HEK293 (cell line): ENCODE results near the gene MMP11.

Experiments
- CTCF ChIA-PET: fragments of 350-600 bp; formaldehyde crosslinking; extraction: SDS; loops from one replicate; lab custom pipeline; 2021; ENCODE audit warnings: antibody characterized with exemption; lab: Yijun Ruan, JAX
- POLR2A ChIA-PET: fragments of 300-600 bp; formaldehyde crosslinking; extraction: SDS; loops from one replicate; lab custom pipeline; 2020; ENCODE audit warnings: antibody characterized with exemption, inconsistent platforms; lab: Yijun Ruan, JAX
- H3K27ac ChIP-seq: fragments of 200-500 bp; sonication (Bioruptor generic); 2 replicates; pipeline ENCODE4 v1.5.1; 2014; ENCODE audit warnings: low read depth, low read length, control low read depth, inconsistent platforms; ENCODE audit errors: extremely low read depth
- H3K36me3 ChIP-seq, 2 experiments: fragments of 200-500 bp in 1 of 2; sonication (Bioruptor generic) in 1 of 2; 1 replicate in 1 of 2; 2 replicates in 1 of 2; pipeline ENCODE4 v1.5.1; 2014 to 2017; ENCODE audit warnings: inconsistent platforms in 2 of 2, low read length in 2 of 2; ENCODE audit not compliant: control insufficient read depth in 2 of 2, insufficient read depth in 1 of 2
- H3K4me1 ChIP-seq: fragments of 200-500 bp; sonication (Bioruptor generic); 2 replicates; pipeline ENCODE4 v1.5.1; 2014; ENCODE audit warnings: mild to moderate bottlenecking, low read length, inconsistent platforms; ENCODE audit not compliant: control insufficient read depth, insufficient read depth
- H3K4me3 ChIP-seq: 2 replicates; pipeline ENCODE4 v1.5.1; 2011; ENCODE audit warnings: low read depth, mild to moderate bottlenecking, control low read depth, low read length, moderate library complexity
- H3K9me3 ChIP-seq: fragments of 200-500 bp; sonication (Bioruptor generic); 2 replicates; pipeline ENCODE4 v1.5.1; 2014; ENCODE audit warnings: low read depth, low read length, inconsistent platforms; ENCODE audit not compliant: control insufficient read depth, insufficient read depth
- GFI1B ChIP-seq: fragments of 450-650 bp; formaldehyde crosslinking; IDR thresholded peaks from 2 replicates; pipeline ENCODE4 v1.5.1; 2016; ENCODE audit warnings: missing biosample characterization, missing genetic modification characterization
- GLIS2 ChIP-seq: fragments of 450-650 bp; formaldehyde crosslinking; IDR thresholded peaks from 2 replicates; pipeline ENCODE4 v1.5.1; 2016; ENCODE audit warnings: missing biosample characterization, missing genetic modification characterization
- INSM2 ChIP-seq: fragments of 450-650 bp; formaldehyde crosslinking; IDR thresholded peaks from 2 replicates; pipeline ENCODE4 v1.5.1; 2016; ENCODE audit warnings: missing biosample characterization, missing genetic modification characterization
- RBAK ChIP-seq: fragments of 450-650 bp; formaldehyde crosslinking; IDR thresholded peaks from 2 replicates; pipeline ENCODE4 v1.5.1; 2016; ENCODE audit warnings: missing biosample characterization, missing genetic modification characterization
- ZBTB21 ChIP-seq: fragments of 450-650 bp; formaldehyde crosslinking; IDR thresholded peaks from 2 replicates; pipeline ENCODE4 v1.5.1; 2017; ENCODE audit warnings: missing biosample characterization, missing genetic modification characterization
- ZNF121 ChIP-seq: fragments of 450-650 bp; formaldehyde crosslinking; IDR thresholded peaks from 2 replicates; pipeline ENCODE4 v1.5.1; 2016; ENCODE audit warnings: missing biosample characterization, missing genetic modification characterization
- ZNF19 ChIP-seq: fragments of 450-650 bp; formaldehyde crosslinking; IDR thresholded peaks from 2 replicates; pipeline ENCODE4; 2016; ENCODE audit warnings: missing biosample characterization, missing genetic modification characterization, low read depth
- ZNF423 ChIP-seq: fragments of 450-650 bp; formaldehyde crosslinking; IDR thresholded peaks from 2 replicates; pipeline ENCODE4 v1.5.1; 2016; ENCODE audit warnings: missing biosample characterization, missing genetic modification characterization
- ZNF623 ChIP-seq: fragments of 450-650 bp; formaldehyde crosslinking; IDR thresholded peaks from 2 replicates; pipeline ENCODE4 v1.5.1; 2016; ENCODE audit warnings: missing biosample characterization, missing genetic modification characterization
- ZNF654 ChIP-seq: fragments of 450-650 bp; formaldehyde crosslinking; IDR thresholded peaks from 2 replicates; pipeline ENCODE4 v1.5.1; 2016; ENCODE audit warnings: low read depth, missing biosample characterization, missing genetic modification characterization
- ZNF664 ChIP-seq: fragments of 450-650 bp; formaldehyde crosslinking; IDR thresholded peaks from 2 replicates; pipeline ENCODE4 v1.5.1; 2016; ENCODE audit warnings: missing biosample characterization, missing genetic modification characterization
- ZNF704 ChIP-seq: fragments of 450-650 bp; formaldehyde crosslinking; IDR thresholded peaks from 2 replicates; pipeline ENCODE4 v1.5.1; 2016; ENCODE audit warnings: missing biosample characterization, missing genetic modification characterization
- ZNF76 ChIP-seq: fragments of 450-650 bp; formaldehyde crosslinking; IDR thresholded peaks from 2 replicates; pipeline ENCODE4; 2016; ENCODE audit warnings: low read depth, missing biosample characterization, missing genetic modification characterization, borderline replicate concordance
- ZSCAN30 ChIP-seq: fragments of 450-650 bp; IDR thresholded peaks from 2 replicates; pipeline ENCODE4 v1.5.1; 2018; ENCODE audit warnings: missing biosample characterization, mild to moderate bottlenecking, missing genetic modification characterization, moderate library complexity
- TF ChIP-seq, protein P1 (sequence below): fragments of 450-650 bp; formaldehyde crosslinking; IDR thresholded peaks from 2 replicates; pipeline ENCODE4 v1.5.1; 2017; ENCODE audit warnings: missing biosample characterization, missing genetic modification characterization
- TF ChIP-seq, protein P2 (sequence below): fragments of 450-650 bp; formaldehyde crosslinking; IDR thresholded peaks from 2 replicates; pipeline ENCODE4 v1.5.1; 2016; ENCODE audit warnings: missing biosample characterization, missing genetic modification characterization
- TF ChIP-seq, protein P3 (sequence below): fragments of 450-650 bp; formaldehyde crosslinking; IDR thresholded peaks from 2 replicates; pipeline ENCODE4 v1.5.1; 2016; ENCODE audit warnings: missing biosample characterization, missing genetic modification characterization

Gene MMP11

DNA sequence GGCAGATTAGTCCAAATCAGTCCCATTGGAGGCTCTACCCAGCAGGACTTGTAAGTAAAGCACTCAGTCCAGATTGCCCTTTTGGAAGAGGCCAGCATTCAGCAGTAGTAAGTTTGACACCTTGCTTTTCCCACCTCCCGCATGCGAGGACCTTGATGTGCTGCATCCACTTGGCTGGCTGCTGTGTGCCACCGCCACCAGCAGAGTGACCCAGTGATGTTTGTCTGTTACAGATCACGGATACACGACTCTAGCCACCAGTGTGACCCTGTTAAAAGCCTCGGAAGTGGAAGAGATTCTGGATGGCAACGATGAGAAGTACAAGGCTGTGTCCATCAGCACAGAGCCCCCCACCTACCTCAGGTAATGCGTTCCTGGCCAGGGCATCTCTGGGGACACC, 20.7 kb downstream of the MMP11 start:
- H3K9me3 ChIP-seq: no peaks in the 10 kb centered on the region
- POLR2A ChIA-PET: no interaction called here
- H3K4me1 ChIP-seq: peaks cover 4% of the 10 kb centered on the region
- no peak overlapping the region for H3K4me3 ChIP-seq
- no peak overlapping the region for H3K27ac ChIP-seq
- peaks cover 59 to 71% of the 10 kb centered on the region in 2 experiments for H3K36me3 ChIP-seq
- TF ChIP-seq ZNF654 (tag by site-specific recombination) (no peak), ZBTB21 (tag by site-specific recombination) (no peak), GLIS2 (no peak), ZNF664 (tag by site-specific recombination) (no peak), GFI1B (no peak), ZNF19 (tag by site-specific recombination) (no peak), ZSCAN30 (tag by site-specific recombination) (no peak), ZNF121 (tag by site-specific recombination) (no peak), RBAK (tag by site-specific recombination) (no peak), ZNF704 (tag by site-specific recombination) (no peak), ZNF623 (tag by site-specific recombination) (no peak), ZNF76 (tag by site-specific recombination) (no peak)
- TF ChIP-seq, protein P1, sequence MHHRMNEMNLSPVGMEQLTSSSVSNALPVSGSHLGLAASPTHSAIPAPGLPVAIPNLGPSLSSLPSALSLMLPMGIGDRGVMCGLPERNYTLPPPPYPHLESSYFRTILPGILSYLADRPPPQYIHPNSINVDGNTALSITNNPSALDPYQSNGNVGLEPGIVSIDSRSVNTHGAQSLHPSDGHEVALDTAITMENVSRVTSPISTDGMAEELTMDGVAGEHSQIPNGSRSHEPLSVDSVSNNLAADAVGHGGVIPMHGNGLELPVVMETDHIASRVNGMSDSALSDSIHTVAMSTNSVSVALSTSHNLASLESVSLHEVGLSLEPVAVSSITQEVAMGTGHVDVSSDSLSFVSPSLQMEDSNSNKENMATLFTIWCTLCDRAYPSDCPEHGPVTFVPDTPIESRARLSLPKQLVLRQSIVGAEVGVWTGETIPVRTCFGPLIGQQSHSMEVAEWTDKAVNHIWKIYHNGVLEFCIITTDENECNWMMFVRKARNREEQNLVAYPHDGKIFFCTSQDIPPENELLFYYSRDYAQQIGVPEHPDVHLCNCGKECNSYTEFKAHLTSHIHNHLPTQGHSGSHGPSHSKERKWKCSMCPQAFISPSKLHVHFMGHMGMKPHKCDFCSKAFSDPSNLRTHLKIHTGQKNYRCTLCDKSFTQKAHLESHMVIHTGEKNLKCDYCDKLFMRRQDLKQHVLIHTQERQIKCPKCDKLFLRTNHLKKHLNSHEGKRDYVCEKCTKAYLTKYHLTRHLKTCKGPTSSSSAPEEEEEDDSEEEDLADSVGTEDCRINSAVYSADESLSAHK: no peak
- TF ChIP-seq, protein P2, sequence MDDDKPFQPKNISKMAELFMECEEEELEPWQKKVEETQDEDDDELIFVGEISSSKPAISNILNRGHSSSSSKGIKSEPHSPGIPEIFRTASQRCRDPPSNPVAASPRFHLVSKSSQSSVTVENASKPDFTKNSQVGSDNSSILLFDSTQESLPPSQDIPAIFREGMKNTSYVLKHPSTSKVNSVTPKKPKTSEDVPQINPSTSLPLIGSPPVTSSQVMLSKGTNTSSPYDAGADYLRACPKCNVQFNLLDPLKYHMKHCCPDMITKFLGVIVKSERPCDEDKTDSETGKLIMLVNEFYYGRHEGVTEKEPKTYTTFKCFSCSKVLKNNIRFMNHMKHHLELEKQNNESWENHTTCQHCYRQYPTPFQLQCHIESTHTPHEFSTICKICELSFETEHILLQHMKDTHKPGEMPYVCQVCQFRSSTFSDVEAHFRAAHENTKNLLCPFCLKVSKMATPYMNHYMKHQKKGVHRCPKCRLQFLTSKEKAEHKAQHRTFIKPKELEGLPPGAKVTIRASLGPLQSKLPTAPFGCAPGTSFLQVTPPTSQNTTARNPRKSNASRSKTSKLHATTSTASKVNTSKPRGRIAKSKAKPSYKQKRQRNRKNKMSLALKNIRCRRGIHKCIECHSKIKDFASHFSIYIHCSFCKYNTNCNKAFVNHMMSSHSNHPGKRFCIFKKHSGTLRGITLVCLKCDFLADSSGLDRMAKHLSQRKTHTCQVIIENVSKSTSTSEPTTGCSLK: no peak
- TF ChIP-seq, protein P3, sequence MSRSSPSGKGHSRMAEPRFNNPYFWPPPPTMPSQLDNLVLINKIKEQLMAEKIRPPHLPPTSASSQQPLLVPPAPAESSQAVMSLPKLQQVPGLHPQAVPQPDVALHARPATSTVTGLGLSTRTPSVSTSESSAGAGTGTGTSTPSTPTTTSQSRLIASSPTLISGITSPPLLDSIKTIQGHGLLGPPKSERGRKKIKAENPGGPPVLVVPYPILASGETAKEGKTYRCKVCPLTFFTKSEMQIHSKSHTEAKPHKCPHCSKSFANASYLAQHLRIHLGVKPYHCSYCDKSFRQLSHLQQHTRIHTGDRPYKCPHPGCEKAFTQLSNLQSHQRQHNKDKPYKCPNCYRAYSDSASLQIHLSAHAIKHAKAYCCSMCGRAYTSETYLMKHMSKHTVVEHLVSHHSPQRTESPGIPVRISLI: no peak
- CTCF ChIA-PET: interaction anchor here (0.6 to 1.2 kb wide), 2 partner anchors 18 to 20 kb away, joined by 4 to 6 read pairs; no protein-coding TSS in a partner anchor

DNA sequence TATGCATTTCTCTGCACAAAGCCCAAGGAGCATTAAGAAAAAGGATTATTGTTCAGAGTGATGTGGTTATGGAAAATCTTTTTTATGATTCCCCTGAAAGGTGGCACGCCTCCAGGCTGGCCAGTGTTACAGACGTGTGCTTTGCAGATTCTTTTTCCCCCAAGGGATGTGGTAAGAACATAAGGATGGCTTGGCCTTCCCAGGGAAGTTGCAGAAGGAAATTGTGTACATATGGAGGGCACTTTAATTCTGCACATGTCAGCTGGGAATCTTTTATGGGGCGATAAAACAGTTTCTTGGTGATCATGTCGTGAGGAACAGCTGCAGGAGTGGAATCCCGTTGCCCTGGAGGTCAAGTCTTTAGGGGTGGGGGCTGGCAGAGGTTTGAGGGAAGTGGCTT, 23.8 kb downstream of the MMP11 start:
- TF ChIP-seq ZNF423 (tag by site-specific recombination) (no peak), INSM2 (tag by site-specific recombination) (no peak)
- TF ChIP-seq, protein P1: peak; percentile 48; the same call in 1 of the 2 replicates
- Histone ChIP-seq H3K9me3 (no peaks in the 10 kb centered on the region), H3K4me3 (no peak overlapping the region), H3K36me3 (peaks cover 65 to 87% of the 10 kb centered on the region in 2 experiments), H3K4me1 (no peaks in the 10 kb centered on the region), H3K27ac (no peak overlapping the region)
- POLR2A ChIA-PET: interaction anchor here (0.6 kb wide), 1 partner anchor 30 kb away, joined by 5 read pairs; no protein-coding TSS in a partner anchor
- CTCF ChIA-PET: no interaction called here
